HCT116 (cell line): ENCODE data around the gene EDN2.

ENCODE experiments used
- CTCF ChIP-seq, 3 experiments: fragments of 200-600 bp in 1 of 3; sonication (generic) in 1 of 3; IDR thresholded peaks in 2 of 3; conservative IDR thresholded peaks in 1 of 3; 2 replicates each; pipeline ENCODE4 v1.5.1; 2012 to 2017; ENCODE audit warnings: low read depth in 2 of 3, low read length in 2 of 3, antibody characterized with exemption in 1 of 3, borderline replicate concordance in 1 of 3, control low read depth in 1 of 3, mild to moderate bottlenecking in 1 of 3, mixed read lengths in 1 of 3, mixed run types in 1 of 3, moderate library complexity in 1 of 3; ENCODE audit not compliant: insufficient read depth in 1 of 3
- EGR1 ChIP-seq: IDR thresholded peaks from 2 replicates; pipeline ENCODE4 v1.6.1; 2012; ENCODE audit warnings: low read depth
- ELF1 ChIP-seq: IDR thresholded peaks from 2 replicates; pipeline ENCODE4 v1.6.1; 2012; ENCODE audit warnings: low read depth, borderline replicate concordance
- JUND ChIP-seq: IDR thresholded peaks from 2 replicates; pipeline ENCODE4 v1.6.1; 2012
- MAX ChIP-seq: IDR thresholded peaks from 2 replicates; pipeline ENCODE4 v1.6.1; 2012
- RAD21 ChIP-seq: IDR thresholded peaks from 2 replicates; pipeline ENCODE4 v1.6.1; 2012; ENCODE audit warnings: low read depth, mild to moderate bottlenecking
- SP1 ChIP-seq: IDR thresholded peaks from 2 replicates; pipeline ENCODE4 v1.6.1; 2012; ENCODE audit warnings: low read depth
- ZBTB33 ChIP-seq: IDR thresholded peaks from 2 replicates; pipeline ENCODE4 v1.6.1; 2011; ENCODE audit warnings: mild to moderate bottlenecking, low read length, moderate library complexity; ENCODE audit not compliant: insufficient replicate concordance; ENCODE audit errors: extremely low read depth

- TF ChIP-seq CTCF (IDR thresholded peaks at IDR 0.05 in 2 of 3, conservative IDR thresholded peaks at IDR 0.05 in 1 of 3; ENCODE audit: borderline replicate concordance in 1 of 3, insufficient read depth in 1 of 3, low read depth in 2 of 3, low read length in 2 of 3): no peak
- TF ChIP-seq ZBTB33: no peak
- TF ChIP-seq JUND: no peak
- no peak for TF ChIP-seq RAD21
- no peak for TF ChIP-seq ELF1
- no peak for TF ChIP-seq MAX
- TF ChIP-seq EGR1: no peak
- no peak for TF ChIP-seq SP1
Observed at GRCh38 chr1:41504114-41505035, 19.9 kb upstream of the EDN2 start.
